ENCODE results near the gene FNIP1.
A peak's percentile ranks its signal among the peaks of the same experiment; 100 is the strongest.
"Not testable (repeated sequence)": the region's sequence is repeated elsewhere in the genome, so short reads cannot be mapped to it uniquely, and the experiment has no call there.

The FNIP1 gene

DNA sequence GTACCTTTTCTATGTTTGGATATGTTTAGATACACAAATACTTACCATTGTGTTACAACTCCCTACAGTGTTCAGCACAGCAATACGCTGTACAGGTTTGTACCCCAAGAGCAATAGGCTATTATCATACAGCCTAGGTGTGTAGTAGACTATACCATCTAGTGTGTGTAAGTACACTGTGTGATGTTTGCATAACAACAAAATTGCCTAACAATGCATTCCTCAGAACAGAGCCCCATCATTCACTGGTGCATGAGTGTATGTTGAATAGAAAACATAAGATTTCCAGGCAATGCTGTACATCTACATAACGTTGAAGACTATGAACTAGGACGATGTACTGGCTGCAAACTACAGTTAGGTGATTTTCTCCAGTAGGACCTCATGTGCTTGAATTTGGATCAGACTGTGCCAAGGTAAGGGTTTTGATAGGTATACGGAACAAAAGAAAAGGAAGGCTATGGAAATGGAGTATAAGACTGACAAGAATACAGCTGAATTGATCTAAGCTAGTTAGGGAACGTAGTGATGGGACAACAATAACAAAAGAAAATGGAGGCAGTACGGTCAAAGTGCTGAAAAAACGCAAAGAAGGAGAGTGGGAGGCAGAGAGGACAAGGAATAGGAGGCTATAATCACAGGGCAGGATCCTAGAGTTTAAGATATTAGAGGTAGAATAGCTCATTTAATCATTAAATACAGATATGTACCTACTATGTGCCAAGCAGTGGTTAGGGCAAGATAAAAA lies 46.9 kb downstream of the FNIP1 start:
- DNase-seq, result no peak

DNA sequence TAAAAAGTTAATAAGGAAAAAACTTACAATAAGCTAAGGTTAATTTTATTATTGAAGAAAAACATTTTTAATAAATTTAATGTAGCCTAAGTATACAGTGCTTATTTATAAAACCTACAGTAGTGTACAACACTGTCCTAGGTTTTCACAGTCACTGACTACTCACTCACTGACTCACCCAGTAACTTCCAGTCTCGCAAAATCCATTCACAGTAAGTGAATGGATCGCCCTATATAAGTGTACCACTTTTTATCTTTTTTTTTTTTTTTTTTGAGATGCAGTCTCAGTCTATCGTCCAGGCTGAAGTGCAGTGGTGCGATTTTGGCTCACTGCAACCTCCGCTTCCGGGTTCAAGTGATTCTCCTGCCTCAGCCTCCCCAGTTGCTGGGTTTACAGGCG lies 47.7 kb downstream of the FNIP1 start:
- no peak for DNase-seq

DNA sequence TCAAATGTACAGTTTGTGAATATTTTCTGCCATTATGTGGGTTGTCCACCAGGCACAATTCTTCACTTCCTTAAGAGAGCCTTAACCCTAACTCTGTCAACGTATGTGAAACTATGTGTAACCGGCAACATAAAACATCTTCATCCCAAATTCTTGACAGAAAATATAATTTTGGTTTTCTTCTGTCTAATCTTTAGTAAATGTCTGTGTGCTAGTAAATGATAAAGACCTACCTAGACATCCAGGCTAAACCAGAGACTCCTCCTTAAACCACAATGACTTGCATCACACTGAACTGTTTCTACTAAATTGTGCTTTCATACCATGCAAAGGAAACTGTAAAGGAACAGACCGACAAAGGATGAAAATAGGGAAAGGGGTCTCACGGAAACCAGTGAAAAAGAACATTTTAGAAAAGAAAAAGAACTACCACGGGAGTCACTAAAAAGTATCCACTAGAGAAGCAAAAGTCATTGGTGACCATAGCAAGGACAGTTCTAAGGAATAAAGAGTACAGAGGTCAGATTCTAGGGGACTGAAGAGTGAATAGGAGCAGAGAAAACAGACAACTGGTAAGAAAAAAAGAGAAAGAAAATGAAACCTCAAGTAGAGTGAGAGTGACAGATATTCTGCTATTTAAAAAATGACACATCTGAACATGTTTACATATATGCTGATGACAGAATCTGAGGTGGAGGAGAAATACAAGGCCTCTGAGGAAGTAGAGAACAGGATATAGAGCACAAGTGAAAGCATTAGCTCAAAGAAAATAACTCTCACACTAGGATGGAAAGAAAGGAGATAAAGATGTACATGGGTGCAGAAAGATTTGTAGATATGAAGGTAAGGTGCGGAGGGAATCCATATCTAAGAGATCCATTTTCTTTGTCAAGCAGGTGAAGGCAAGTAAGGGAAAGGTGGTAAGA lies 49.4 kb downstream of the FNIP1 start:
- peak; percentile 6 for DNase-seq

GRCh38 chr5:131746423-131746822 lies 50.4 kb downstream of the FNIP1 start:
- no peak for DNase-seq

DNA sequence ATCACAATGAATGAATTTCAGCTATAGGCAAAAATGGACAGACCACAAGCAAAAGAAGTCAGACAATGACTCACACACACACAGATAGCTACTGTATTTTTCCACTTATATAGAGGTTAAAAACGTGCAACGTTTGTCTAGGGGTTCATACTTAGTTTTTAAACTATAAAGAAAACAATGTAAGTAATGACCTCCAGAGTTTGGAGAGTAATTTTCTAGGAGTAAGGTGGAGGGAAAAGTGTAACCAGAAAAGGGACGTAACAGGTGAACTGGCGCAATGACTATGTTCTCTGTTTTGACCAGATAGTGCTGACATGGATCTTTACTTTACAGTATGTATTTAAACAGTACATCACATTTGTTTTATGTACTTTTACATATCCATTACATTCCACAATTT lies 51.1 kb downstream of the FNIP1 start:
- DNase-seq, result no peak

DNA sequence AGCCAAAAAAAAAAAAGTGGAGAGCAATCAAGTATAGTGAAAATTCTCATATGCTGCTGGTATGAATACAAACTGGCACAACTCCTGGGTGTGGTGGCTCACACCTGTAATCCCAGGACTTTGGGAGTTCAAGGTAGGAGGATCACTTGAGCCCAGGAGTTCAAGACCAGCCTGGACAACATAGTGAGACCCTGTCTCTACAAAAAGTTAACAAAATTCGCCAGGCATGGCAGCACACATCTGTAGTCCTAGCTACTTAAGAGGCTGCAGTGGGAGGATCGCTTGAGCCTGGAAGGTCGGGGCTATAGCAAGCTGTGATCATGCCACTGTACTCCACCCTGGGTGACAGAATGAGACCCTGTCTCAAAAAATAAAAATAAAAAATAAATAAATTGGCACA lies 51.7 kb downstream of the FNIP1 start:
- no peak for DNase-seq

DNA sequence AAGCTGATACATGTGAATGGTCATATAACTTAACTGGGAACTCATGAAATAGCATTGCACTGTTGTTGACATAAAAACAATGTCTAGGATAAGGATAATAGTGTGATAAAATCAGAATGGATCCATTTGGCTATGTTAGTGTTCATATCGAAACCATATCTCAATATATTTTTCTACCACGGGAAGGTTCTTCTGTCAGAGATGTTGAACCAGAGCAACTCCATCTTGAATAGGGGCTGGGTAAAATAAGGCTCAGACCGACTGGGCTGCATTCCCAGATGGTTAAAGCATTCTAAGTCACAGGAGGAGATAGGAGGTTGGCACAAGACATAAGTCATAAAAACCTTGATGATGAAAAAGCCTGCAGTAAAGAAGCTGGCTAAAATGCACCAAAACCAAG lies 56.3 kb downstream of the FNIP1 start:
- no peak for DNase-seq

DNA sequence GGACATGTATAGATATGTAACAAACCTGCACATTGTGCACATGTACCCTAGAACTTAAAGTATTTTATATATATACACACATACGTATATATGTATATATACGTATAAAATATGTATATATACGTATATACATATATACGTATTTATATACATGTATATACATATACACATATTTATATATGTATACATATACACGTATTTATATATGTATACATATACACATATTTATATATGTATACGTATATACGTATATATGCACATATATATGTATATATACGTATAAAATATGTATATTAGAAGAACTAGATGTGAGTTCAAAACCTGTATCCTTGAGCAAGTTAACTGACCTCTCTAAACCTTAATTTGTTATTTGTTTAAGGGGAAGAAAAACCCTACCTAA lies 61.4 kb downstream of the FNIP1 start:
- DNase-seq, result no peak

DNA sequence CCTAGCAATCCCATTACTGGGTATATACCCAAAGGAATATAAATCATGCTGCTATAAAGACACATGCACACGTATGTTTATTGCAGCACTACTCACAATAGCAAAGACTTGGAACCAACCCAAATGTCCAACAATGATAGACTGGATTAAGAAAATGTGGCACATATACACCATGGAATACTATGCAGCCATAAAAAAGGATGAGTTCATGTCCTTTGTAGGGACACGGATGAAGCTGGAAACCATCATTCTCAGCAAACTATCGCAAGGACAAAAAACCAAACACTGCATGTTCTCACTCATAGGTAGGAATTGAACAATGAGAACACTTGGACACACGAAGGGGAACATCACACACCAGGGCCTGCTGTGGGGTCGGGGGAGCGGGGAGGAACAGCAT lies 61.9 kb downstream of the FNIP1 start:
- DNase-seq, result not testable (repeated sequence)

DNA sequence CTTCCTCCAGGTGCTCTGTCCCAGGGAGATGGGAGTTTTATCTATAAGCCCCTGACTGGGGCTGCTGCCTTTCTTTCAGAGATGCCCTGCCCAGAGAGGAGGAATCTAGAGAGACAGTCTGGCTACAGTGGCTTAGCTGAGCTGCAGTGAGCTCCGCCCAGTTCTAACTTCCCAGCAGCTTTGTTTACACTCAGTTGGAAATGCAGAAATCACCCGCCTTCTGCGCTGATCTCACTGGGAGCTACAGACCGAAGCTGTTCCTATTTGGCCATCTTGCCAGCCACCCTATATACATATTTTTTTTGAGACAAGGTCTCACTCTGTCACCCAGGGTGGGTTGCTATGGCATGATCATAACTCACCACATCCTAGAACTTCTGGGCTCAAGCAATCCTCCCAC lies 67.5 kb downstream of the FNIP1 start:
- not testable (repeated sequence) for DNase-seq

DNA sequence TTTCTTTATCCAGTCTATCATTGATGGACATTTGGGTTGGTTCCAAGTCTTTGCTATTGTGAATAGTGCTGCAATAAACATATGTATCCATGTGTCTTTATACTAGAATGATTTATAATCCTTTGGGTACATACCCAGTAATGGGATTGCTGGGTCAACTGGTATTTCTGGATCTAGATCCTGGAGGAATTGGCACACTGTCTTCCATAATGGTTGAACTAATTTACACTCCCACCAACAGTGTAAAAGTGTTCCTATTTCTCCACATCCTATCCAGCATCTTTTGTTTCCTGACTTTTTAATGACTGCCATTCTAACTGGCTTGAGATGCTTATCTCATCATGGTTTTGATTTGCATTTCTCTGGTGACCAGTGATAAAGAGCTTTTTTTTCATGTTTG lies 72.7 kb downstream of the FNIP1 start:
- not testable (repeated sequence) for DNase-seq

DNA sequence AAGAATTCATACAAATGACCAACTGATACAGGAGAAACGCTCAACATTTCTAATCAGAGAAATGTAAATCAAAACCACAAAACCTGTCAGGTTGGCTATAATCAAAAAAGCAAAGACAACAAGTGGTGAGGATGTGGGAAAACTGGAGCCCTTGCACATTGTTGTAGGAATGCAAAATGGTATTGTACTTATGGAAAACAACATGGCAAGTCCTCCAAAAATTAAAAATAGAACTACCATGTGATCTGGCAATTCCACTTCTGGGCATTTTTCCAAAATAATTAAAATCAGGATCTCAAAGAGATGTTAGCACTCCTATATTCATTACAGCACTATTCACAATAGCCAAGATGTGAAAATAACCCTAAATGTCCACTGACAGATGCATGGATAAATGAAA lies 76.1 kb downstream of the FNIP1 start:
- no peak for DNase-seq

DNA sequence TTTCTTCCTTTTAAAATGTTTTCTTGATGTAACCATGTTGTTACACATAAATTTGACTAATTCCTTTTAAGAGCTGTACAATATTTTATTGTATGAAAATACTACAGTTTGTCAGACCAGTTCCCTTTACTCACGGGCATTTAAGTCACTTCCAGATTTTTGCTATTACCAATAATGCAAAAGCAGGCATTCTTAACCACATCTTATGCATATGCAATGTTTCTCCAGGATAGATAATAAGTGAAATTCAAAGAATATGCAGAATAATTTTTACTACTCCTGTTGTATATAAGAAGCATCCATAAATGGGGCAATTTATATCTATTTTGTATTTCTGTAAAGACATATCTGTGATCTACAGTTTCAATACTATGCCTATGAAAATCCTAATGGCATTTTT lies 77.3 kb downstream of the FNIP1 start:
- DNase-seq, result no peak

DNA sequence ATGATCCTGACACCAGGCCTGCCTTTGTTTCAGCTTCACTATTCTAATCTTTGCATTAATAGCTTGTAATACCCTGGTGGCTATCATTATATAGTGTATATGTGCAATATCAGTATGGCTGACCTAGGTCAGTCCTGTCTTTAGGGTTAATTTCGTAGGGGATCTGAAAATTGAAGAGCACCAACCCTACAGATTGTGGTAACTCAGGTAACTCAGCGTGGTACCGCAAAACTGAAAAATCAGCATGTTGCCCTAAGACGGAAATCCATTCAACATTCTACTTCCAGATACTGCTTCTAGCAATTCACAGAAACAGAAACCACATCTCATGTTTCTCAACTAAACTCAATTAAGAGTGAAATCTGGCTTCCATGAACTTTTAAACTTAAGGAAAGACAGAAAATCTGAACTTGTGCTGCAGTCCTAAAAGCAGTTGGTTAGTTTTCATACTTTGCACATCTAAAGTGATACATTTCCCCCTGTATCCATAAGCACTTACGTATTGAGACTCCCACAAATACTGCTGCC lies 78.3 kb downstream of the FNIP1 start:
- DNase-seq, result no peak

DNA sequence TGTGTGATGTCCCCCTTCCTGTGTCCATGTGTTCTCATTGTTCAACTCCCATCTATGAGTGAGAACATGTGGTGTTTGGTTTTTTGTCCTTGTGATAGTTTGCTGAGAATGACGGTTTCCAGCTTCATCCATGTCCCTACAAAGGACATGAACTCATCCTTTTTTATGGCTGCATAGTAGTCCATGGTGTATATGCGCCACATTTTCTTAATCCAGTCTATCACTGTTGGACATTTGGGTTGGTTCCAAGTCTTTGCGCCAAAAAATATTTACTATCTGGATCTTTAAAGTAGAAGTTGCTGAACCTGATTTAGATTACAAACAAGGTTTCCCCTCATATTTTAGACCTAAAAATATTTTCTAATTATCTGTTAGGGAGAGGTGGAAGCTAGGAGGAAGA lies 79.7 kb downstream of the FNIP1 start:
- not testable (repeated sequence) for DNase-seq

- DNase-seq, result no peak
Measured at GRCh38 chr5:131716650-131717049, 80.2 kb downstream of the FNIP1 start.

DNA sequence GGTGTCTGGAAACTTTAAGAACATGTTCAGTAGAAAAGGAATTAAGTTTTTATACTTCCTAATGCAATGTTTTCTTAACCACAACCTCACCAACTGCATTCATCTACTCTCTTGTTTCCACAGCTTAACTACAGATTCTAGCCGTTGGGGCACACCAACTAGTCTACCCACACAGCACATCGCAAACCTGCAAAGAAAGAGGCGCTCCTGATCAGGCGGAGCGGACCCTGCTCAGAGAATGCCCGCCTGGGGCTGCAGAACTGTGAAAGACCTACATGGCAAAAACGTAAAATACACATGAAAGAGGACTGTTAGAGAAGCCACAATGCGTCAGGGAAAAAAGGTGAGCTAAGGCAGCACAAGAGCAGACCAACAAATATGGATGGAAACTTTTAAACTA lies 86.4 kb downstream of the FNIP1 start:
- DNase-seq, result no peak

DNA sequence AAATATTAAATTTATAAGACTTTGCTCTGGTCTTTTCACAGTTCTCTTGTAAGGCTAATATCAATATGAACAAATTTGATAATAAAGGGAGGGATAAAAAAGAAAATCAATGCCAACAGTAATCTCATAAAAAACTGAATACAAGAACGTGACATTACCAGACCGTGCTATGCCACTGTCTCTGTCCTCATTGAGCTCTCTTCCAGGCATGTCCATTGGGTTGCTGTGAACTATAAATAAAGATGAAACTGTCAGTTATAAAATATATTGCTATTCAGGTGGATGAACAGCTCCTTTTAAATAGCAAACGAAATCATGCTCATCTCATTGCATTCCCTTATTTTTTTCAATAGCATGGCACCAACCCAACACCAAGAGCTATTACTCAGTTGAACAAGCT lies 87.8 kb downstream of the FNIP1 start:
- no peak for DNase-seq

DNA sequence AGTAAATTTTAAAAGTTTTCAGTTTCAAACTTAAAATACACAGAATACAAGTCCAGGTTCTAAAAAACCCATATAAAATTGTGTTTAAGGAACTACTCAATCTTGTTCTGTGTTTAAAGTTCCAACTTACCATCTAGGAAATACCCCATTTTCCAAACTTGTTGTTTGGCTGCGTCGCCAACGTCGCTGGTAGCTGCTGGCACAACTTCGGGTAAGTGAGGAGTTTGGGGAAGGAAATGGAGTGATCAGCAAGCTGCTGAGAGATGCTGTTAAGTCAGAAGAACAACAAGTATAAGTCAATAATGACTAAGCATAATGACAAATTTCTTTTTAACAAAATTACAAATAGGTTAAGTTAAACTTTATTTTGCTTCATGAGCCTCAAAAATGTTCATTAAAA lies 90.5 kb downstream of the FNIP1 start:
- DNase-seq, result no peak

DNA sequence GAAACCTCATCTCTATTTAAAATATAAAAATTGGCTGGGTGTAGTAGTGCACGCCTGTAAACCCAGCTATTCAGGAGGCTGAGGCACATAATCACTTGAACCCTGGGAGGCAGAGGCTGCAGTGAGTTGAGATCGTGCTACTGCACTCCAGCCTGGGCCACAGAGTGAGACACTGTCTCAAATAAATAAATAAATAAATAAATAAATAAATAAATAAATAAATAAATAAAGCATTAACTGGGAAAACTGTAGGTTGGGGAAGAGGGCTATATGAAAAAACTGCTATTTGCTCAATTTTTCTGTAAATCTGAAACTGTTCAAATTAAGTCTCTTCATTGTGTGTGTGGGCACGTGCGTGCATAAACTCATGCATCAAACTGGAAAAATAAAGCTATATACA lies 101.9 kb downstream of the FNIP1 start:
- DNase-seq, result no peak

DNA sequence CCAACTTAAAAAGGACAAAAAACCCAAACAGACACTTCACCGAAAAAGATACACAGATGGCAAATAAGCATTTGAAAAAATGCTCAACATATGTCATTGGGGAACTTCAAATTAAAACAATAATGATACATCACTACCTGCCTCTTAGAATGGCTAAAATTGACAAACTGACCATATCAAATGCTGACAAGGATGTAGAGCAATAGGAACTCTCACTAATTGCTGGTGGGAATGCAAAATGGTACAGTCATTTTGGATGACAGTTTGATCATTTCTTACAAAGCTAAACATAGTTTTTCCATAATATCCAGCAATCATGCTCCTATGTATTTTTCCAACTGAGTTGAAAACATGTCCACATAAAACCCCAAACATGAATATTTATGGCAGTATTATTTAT lies 102.9 kb downstream of the FNIP1 start:
- DNase-seq, result no peak

GRCh38 chr5:131685516-131686171 lies 111.2 kb downstream of the FNIP1 start:
- no peak for DNase-seq

DNA sequence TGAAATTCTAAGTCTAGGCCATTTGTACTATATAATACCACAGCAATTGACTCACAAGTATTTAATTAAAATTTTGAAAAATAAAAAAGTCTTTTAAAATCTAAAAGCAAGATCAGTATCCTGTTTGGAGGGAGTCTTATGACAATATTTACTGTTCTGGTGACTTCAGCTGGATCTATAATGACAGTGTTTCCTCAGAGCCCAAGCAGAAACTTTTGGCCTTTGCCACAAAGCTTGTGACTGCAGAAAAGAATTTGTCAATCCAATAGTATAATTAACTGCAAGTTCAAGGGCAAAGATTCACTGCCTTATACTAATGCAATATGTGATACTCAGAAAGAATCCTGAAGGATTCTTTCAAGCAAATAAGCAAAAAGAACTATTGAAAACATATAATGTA lies 112.2 kb downstream of the FNIP1 start:
- DNase-seq, result no peak

DNA sequence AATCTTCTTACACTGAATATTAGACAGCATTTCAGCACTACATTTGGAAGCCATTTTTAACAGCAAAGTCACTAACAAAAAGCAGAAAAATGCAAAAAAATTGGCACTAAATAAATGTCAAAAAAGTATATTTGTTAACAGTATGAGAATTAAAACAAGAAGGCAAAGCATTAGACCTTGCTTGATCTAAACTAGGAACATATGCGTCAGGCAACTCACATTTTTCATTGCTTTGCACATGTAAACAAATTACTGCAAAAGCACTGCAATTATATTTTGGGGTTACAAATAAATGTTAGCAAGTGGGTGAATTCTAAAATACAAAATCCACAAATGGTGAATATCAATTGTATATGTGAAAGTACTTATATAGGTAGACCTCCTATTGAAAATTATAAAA lies 112.8 kb downstream of the FNIP1 start:
- DNase-seq, result no peak

Data from CD4-positive, alpha-beta T cell treated with Interleukin-10 for 1 hour (primary cell).